GM23248 (cell line): ENCODE data around the gene BARHL1. TPM values are rescaled to one million over a fixed set of nuclear protein-coding genes. Genes with fewer than 3 reads are reported as not detected.

ENCODE experiments used
- DNase-seq: peaks from one replicate; pipeline ENCODE4 v3.0.0-alpha.2; 2015
- H2AFZ ChIP-seq: fragments of 200-600 bp; sonication (generic); 2 replicates; pipeline ENCODE4 v1.6.1; 2016; ENCODE audit warnings: antibody characterized with exemption
- H3F3A ChIP-seq: fragments of 200-600 bp; sonication (generic); 2 replicates; pipeline ENCODE4 v1.6.1; 2016; ENCODE audit warnings: mild to moderate bottlenecking, antibody characterized with exemption, mixed run types; ENCODE audit not compliant: insufficient read depth
- H3K27ac ChIP-seq: fragments of 200-600 bp; sonication (generic); 2 replicates; pipeline ENCODE4 v1.5.1; 2016; ENCODE audit warnings: mild to moderate bottlenecking
- H3K27me3 ChIP-seq: fragments of 200-600 bp; sonication (generic); replicated peaks from 2 replicates; pipeline ENCODE4 v1.6.1; 2016; ENCODE audit warnings: mild to moderate bottlenecking; ENCODE audit not compliant: insufficient read depth
- H3K36me3 ChIP-seq: fragments of 200-600 bp; sonication (generic); 2 replicates; pipeline ENCODE4 v1.6.1; 2016; ENCODE audit warnings: low read depth, mild to moderate bottlenecking
- H3K4me1 ChIP-seq: fragments of 200-600 bp; sonication (generic); 2 replicates; pipeline ENCODE4 v1.6.1; 2016; ENCODE audit warnings: mild to moderate bottlenecking; ENCODE audit not compliant: insufficient read depth
- H3K4me2 ChIP-seq: fragments of 200-600 bp; sonication (generic); one replicate; pipeline ENCODE4 v1.6.1; 2016; ENCODE audit warnings: mild to moderate bottlenecking; ENCODE audit not compliant: unreplicated experiment
- H3K4me3 ChIP-seq: fragments of 200-600 bp; sonication (generic); 2 replicates; pipeline ENCODE4 v1.5.1; 2016; ENCODE audit warnings: mild to moderate bottlenecking
- H3K79me2 ChIP-seq: fragments of 200-600 bp; sonication (generic); 2 replicates; pipeline ENCODE4 v1.6.1; 2016; ENCODE audit warnings: mild to moderate bottlenecking; ENCODE audit not compliant: insufficient read depth
- H3K9ac ChIP-seq: fragments of 200-600 bp; sonication (generic); 2 replicates; pipeline ENCODE4 v1.6.1; 2016; ENCODE audit warnings: mild to moderate bottlenecking
- H3K9me2 ChIP-seq: fragments of 200-600 bp; sonication (generic); 2 replicates; pipeline ENCODE4 v1.6.1; 2016; ENCODE audit warnings: mixed run types, mild to moderate bottlenecking, moderate library complexity; ENCODE audit not compliant: insufficient read depth
- H3K9me3 ChIP-seq: fragments of 200-600 bp; sonication (generic); one replicate; pipeline ENCODE4 v1.6.1; 2017; ENCODE audit warnings: low read depth
- H4K20me1 ChIP-seq: fragments of 200-600 bp; sonication (generic); 2 replicates; pipeline ENCODE4 v1.6.0; 2016; ENCODE audit not compliant: insufficient read depth
- EZH2 ChIP-seq: fragments of 200-600 bp; sonication (generic); IDR thresholded peaks from 2 replicates; pipeline ENCODE4 v1.6.1; 2018; ENCODE audit warnings: antibody characterized with exemption, mild to moderate bottlenecking; ENCODE audit not compliant: insufficient read depth, poor library complexity, severe bottlenecking
- EZH2phosphoT487 ChIP-seq: fragments of 200-600 bp; sonication (generic); IDR thresholded peaks from 2 replicates; pipeline ENCODE4 v1.6.1; 2018; ENCODE audit warnings: antibody characterized with exemption, moderate library complexity, mild to moderate bottlenecking, low read depth; ENCODE audit not compliant: insufficient read depth
- WGBS, 2 experiments: methylation state at CpG; one replicate each; pipeline ENCODE4 v1.1.6; 2015 to 2017; ENCODE audit warnings: low lambda C conversion rate in 2 of 2, low coverage in 1 of 2; ENCODE audit errors: missing lambda C conversion rate in 2 of 2; 5-methylcytosine and 5-hydroxymethylcytosine counted together
- in situ Hi-C: fragments of 300-500 bp; cut with MboI; formaldehyde crosslinking; loops from 2 replicates; pipeline ENCODE4 v1.15.0; 2020
- polyA plus RNA-seq: library from polyadenylated mRNA; unstranded; fragments of >200 nt; fragmentation: Nextera tagmentation; extraction: Ambion mirVana; gene quantifications from 2 replicates; pipeline ENCODE4 v1.2.1, GENCODE V29; 2016
- total RNA-seq: library from RNA; depleted of rRNA; stranded (reverse); fragments of >200 nt; shearing (Covaris generic); gene quantifications from 2 replicates; pipeline ENCODE4 v1.2.3, GENCODE V29; 2014

Gene BARHL1
- total and polyA plus RNA-seq, 2 experiments from 2014 or later: not detected

DNA sequence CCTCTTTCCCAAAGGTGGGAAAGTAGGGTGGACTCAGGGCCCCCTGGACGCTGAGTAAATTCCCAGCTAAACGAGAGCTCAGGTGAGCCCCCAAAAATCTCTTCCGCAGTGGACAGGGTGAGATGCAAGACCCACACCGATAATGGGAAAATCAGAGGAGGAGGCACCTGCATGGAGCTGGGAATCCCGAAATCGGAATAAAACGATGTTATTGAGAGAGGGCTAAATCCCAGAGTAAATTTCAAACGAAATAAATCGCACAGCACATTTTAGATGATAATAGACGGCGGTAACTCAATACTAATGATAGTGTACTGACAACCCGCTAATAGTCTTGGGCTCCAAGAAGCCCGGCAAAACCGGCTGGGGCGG is 3.0 kb upstream of the BARHL1 start:
- H3K4me3 ChIP-seq: no peak overlapping the region
- no peak for DNase-seq
- H3K9me3 ChIP-seq: no peaks in the 10 kb centered on the region
- no peaks in the 10 kb centered on the region for H3F3A ChIP-seq
- no peak overlapping the region for H3K4me2 ChIP-seq
- WGBS, 2 experiments: 9 to 13% methylated on average over 15 of the region's 15 CpGs
- no peaks in the 10 kb centered on the region for H4K20me1 ChIP-seq
- H2AFZ ChIP-seq: no peak overlapping the region
- H3K27me3 ChIP-seq: peaks cover 71% of the 10 kb centered on the region
- no peak overlapping the region for H3K27ac ChIP-seq
- in situ Hi-C loops: loop anchor here (10.0 kb wide), 1 partner anchor 165 kb away; the partner anchor contains the start of gene CFAP77
- no peaks in the 10 kb centered on the region for H3K4me1 ChIP-seq
- H3K79me2 ChIP-seq: no peaks in the 10 kb centered on the region
- TF ChIP-seq EZH2 (peak; percentile 83), EZH2phosphoT487 (peak; percentile 85; the same call in 1 of the 2 replicates)
- no peak overlapping the region for H3K9ac ChIP-seq
- no peaks in the 10 kb centered on the region for H3K36me3 ChIP-seq
- H3K9me2 ChIP-seq: no peaks in the 10 kb centered on the region

DNA sequence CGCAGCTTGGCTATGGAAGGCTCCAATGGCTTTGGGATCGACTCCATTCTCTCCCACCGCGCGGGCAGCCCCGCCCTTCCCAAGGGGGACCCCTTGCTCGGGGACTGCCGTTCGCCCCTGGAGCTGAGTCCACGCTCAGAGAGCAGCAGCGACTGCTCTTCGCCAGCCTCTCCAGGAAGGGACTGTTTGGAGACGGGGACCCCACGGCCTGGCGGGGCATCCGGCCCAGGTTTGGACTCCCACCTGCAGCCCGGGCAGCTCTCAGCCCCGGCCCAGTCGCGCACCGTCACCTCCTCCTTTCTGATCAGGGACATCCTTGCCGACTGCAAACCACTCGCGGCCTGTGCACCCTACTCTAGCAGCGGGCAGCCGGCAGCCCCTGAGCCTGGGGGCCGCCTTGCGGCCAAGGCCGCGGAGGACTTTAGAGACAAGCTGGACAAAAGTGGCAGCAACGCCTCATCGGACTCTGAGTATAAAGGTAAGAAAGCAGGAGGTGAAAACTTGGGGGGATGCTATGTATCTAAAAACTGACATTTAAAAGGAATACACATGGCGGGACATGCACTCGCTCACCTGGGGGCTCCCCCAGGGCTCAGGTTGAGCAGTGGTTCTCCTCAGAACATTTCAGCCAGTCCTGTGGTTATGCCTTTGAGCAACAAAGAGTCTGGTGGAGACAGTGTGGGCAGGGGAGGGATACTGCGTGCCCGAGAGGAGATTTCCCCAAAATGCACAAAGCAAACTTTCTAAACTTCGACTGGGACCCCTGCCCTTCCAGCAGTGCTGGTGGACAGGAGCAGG is 579 bp downstream of the BARHL1 start:
- no peak overlapping the region for H3K4me3 ChIP-seq
- in situ Hi-C loops: no loop called here
- H3K9me2 ChIP-seq: no peaks in the 10 kb centered on the region
- H4K20me1 ChIP-seq: no peaks in the 10 kb centered on the region
- H3F3A ChIP-seq: no peaks in the 10 kb centered on the region
- H3K4me2 ChIP-seq: no peak overlapping the region
- TF ChIP-seq EZH2phosphoT487: no peak
- TF ChIP-seq EZH2: no peak
- H3K36me3 ChIP-seq: no peaks in the 10 kb centered on the region
- no peak overlapping the region for H2AFZ ChIP-seq
- H3K79me2 ChIP-seq: no peaks in the 10 kb centered on the region
- H3K27ac ChIP-seq: no peak overlapping the region
- no peaks in the 10 kb centered on the region for H3K9me3 ChIP-seq
- peaks cover 91% of the 10 kb centered on the region for H3K27me3 ChIP-seq
- no peak for DNase-seq
- H3K4me1 ChIP-seq: no peaks in the 10 kb centered on the region
- 16 to 21% methylated on average over 27 to 34 of the region's 37 CpGs for WGBS, 2 experiments
- no peak overlapping the region for H3K9ac ChIP-seq

DNA sequence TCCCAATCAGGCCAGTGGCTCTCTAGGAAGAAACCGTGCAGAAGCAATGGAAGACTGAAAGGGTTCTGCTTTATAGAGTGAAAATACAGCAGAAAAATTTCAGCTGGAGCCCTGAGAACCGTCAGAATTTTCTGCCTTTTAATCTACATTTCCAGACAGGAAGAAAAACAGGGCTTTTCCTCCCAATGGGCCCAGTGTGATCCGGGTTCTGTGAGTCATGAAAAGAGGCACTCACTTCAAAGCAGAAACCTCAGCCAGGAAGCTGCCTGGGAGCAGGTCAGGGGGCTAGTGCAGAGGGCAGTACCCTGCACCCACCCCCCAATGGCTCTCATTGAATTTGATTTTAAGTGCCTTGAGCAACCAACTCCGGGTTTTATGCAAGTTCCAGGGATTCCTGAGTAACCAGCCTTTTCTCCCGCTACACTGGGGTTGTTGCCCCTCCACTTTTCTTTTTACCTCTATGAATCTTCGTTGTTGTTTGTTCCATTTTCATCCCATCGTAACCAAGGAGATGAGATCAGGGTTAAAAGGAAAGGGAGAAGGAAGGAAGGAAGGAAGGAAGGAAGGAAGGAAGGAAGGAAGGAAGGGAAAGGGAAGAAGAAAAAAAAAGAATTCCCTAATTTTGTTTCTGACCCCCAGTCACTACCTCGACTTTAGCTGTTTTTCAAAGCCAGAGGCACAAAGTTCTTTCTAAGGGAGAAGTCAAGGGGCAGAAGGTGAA is 1.3 kb downstream of the BARHL1 start:
- no peak overlapping the region for H2AFZ ChIP-seq
- TF ChIP-seq EZH2phosphoT487: no peak
- no peak for TF ChIP-seq EZH2
- no peak for DNase-seq
- no peaks in the 10 kb centered on the region for H3F3A ChIP-seq
- no peak overlapping the region for H3K4me3 ChIP-seq
- H3K9ac ChIP-seq: no peak overlapping the region
- H3K4me2 ChIP-seq: no peak overlapping the region
- 4% methylated on average over 8 of the region's 8 CpGs for WGBS, 2 experiments
- H3K27me3 ChIP-seq: peaks cover 91% of the 10 kb centered on the region
- H3K36me3 ChIP-seq: no peaks in the 10 kb centered on the region
- in situ Hi-C loops: no loop called here
- no peaks in the 10 kb centered on the region for H3K9me2 ChIP-seq
- H3K27ac ChIP-seq: no peak overlapping the region
- no peaks in the 10 kb centered on the region for H3K4me1 ChIP-seq
- no peaks in the 10 kb centered on the region for H3K9me3 ChIP-seq
- no peaks in the 10 kb centered on the region for H3K79me2 ChIP-seq
- no peaks in the 10 kb centered on the region for H4K20me1 ChIP-seq

DNA sequence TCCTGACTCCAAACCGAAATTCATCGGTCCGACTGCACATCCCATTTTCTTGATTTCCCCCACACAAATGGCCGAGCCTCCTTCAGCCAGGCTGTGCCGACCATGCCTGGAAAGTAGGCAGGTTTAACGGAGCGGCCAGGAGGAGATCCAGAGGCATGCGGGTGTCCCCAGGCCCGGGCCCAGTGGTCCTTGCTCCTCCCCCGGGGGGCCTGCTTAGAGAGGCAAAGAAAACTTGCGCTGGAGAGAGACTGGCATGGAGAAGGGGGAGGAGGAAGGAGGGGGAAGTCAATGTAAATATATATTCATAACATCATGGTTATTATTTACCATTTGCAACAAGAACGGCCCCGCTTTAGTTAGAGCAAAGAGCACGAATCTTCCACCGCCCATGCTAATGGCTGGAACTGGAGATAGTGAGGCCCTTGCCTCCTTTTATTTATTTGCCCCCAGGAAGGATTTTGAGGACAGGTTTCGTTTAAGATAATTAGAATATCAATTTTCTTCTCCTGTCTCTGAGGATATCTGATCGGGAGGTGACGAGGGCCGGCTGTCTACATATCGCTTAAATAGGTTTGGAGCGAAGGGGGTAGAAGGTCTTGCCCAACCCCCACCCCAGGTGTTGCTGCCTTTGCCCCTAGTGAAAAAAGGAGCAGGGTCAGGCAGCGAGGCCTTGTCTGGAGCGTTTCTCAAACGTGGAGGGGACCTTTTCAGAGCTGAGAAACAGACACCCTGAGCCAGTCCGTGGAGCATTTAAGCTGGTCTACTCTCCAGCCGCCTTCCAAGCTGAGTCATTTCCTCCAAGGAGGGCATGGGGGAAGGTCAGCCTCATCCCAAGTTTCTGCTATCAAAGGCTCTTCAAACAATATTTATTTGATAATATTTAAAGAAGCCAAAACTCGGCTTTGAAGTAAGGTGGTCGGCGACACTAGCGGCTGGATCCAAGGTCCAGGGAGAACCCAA is 2.5 kb downstream of the BARHL1 start:
- Histone ChIP-seq H3K4me3 (no peak overlapping the region), H3K9me2 (no peaks in the 10 kb centered on the region), H2AFZ (no peak overlapping the region), H3K79me2 (no peaks in the 10 kb centered on the region), H3K27ac (no peak overlapping the region), H3K36me3 (no peaks in the 10 kb centered on the region), H3K9me3 (no peaks in the 10 kb centered on the region), H3K4me2 (no peak overlapping the region), H3K4me1 (no peaks in the 10 kb centered on the region), H3F3A (no peaks in the 10 kb centered on the region), H3K27me3 (peaks cover 91% of the 10 kb centered on the region), H4K20me1 (no peaks in the 10 kb centered on the region), H3K9ac (no peak overlapping the region)
- DNase-seq: peak; percentile 34
- TF ChIP-seq EZH2phosphoT487 (peak; percentile 32), EZH2 (no peak)
- in situ Hi-C loops: no loop called here
- 9 to 13% methylated on average over 30 of the region's 30 CpGs for WGBS, 2 experiments
